ENCODE results near the gene NOXO1. TPM values are rescaled to one million over a fixed set of nuclear protein-coding genes. Genes with fewer than 3 reads are reported as not detected.

The NOXO1 gene
- polyA plus RNA-seq, 2 donors = 2.7 to 9.3 TPM

DNA sequence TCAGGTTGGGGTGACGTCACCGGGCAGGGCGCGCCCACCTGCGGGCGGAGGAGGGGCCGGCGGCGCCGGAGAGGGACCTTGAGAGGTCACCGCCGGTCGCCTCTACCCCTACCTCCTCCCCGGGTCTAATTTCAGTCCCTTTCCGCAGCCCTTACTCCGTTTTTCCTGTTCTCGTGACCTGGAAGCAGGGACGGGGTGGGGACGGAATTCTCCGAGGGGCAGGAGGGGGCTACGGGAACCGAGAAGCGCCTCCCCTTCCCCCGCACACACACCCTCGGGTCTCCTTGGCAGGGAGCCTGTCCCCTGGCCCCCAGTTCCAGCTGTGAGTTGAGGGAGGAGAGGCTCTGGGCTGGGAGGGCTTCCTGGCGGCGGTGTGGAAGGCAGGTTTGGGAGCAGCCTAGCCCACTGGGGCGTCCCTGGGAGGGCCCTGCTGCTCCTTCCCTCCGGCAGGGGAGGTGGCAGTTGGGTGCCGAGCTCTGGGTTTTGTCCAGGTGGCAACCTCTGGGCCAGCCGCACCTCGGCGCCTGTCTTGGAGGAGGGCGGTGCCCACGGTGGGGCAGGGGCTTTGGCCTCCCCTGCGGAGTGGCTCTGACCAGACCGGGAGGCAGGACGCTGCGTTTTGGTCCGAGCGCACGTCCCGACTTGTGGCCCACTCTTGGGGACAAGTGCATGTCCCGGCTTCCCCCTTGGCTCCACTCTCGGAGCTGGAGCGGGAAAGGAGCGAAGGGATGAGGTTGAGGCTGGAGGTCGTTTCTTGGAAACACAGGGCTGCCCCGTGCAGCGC lies 9.3 kb upstream of the NOXO1 start:
- Histone ChIP-seq H3K9me3 (ENCODE audit: control insufficient read depth in 2 of 2, insufficient read depth in 1 of 2, low read depth in 1 of 2, low read length in 1 of 2) (peaks cover 0 to 4% of the 10 kb centered on the region in 2 donors), H3K4me1 (ENCODE audit: control insufficient read depth in 2 of 2, insufficient read depth in 2 of 2, low read length in 1 of 2) (peaks cover 7 to 29% of the 10 kb centered on the region in 2 donors), H3K36me3 (ENCODE audit: control insufficient read depth in 2 of 2, insufficient read depth in 2 of 2, low read length in 1 of 2) (peaks cover 0 to 11% of the 10 kb centered on the region in 2 donors), H3K4me3 (ENCODE audit: low read depth in 1 of 2, low read length in 2 of 2) (peak overlapping the region; percentile 17 to 33), H3K27ac (ENCODE audit: low read depth in 2 of 2, low read length in 1 of 2) (peak overlapping the region in 1 of 2 donors; percentile 6), H3K27me3 (ENCODE audit: control insufficient read depth in 1 of 2, insufficient read depth in 2 of 2, low read length in 2 of 2) (peaks cover 0 to 18% of the 10 kb centered on the region in 2 donors)
- WGBS, 2 donors = 3 to 4% methylated on average over 43 to 50 of the region's 50 CpGs

DNA sequence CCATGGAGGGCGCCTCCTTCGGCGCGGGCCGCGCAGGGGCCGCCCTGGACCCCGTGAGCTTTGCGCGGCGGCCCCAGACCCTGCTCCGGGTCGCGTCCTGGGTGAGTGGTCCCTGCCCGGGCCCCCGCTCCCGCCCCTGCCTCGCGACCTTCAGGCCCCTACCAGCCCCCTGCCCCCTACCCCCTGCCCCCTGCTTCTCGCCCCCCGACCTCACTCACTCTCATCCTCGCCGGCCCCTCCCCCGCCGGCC lies 8.8 kb upstream of the NOXO1 start:
- no peak overlapping the region for H3K27ac ChIP-seq (ENCODE audit: low read depth in 2 of 2, low read length in 1 of 2)
- H3K4me3 ChIP-seq (ENCODE audit: low read depth in 1 of 2, low read length in 2 of 2) = peak overlapping the region; percentile 15 to 17
- peaks cover 8 to 33% of the 10 kb centered on the region in 2 donors for H3K4me1 ChIP-seq (ENCODE audit: control insufficient read depth in 2 of 2, insufficient read depth in 2 of 2, low read length in 1 of 2)
- peaks cover 0 to 4% of the 10 kb centered on the region in 2 donors for H3K9me3 ChIP-seq (ENCODE audit: control insufficient read depth in 2 of 2, insufficient read depth in 1 of 2, low read depth in 1 of 2, low read length in 1 of 2)
- 0 to 2% methylated on average over 4 to 25 of the region's 25 CpGs for WGBS, 2 donors
- peaks cover 0 to 12% of the 10 kb centered on the region in 2 donors for H3K36me3 ChIP-seq (ENCODE audit: control insufficient read depth in 2 of 2, insufficient read depth in 2 of 2, low read length in 1 of 2)
- H3K27me3 ChIP-seq (ENCODE audit: control insufficient read depth in 1 of 2, insufficient read depth in 2 of 2, low read length in 2 of 2) = peaks cover 0 to 18% of the 10 kb centered on the region in 2 donors

DNA sequence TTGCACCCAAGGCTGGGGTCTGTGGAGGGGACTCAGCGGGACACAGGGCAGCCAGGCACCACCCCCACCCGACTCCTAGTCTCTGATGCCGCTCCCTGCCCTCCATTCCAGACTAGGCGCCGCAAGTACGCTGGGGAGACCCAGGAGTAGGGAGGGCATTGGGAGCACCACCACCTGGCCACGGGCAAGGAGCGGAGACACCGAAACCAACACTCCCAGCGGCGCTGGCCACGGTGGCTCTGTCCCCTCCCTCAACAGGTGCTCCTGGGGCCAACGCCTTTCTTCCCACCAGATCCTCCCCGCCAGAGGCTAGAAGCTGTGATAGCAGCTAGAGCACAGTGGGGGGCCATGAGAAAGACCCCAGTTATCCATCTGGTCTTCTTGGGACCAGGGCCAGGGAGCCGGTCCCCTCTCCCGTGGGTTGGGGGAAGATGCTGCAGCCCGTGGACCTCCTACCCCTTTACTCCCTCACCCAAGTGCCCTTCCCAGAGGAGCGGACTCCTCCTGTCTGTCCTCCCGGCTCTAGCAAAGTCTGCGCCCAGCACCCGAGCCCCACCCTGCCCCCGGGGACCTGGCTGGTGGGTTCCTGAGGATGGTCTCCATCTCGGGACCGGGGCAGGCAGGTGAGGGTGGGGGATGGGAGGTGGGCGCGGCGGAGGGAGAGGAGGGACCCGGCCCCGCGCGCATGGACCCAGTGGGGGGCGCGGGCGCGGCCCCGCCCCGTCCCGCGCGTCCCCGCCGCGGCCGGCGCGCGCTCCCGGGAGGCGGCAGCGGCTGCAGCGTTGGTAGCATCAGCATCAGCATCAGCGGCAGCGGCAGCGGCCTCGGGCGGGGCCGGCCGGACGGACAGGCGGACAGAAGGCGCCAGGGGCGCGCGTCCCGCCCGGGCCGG lies 8.2 kb upstream of the NOXO1 start, which contains the start of gene SYNGR3:
Gene SYNGR3, plus strand, starts transcription at position 762 of the 892 bp plus-strand sequence. CDS start 133 bp downstream, outside the sequence.
- H3K27me3 ChIP-seq (ENCODE audit: control insufficient read depth in 1 of 2, insufficient read depth in 2 of 2, low read length in 2 of 2) = peaks cover 0 to 18% of the 10 kb centered on the region in 2 donors
- 5 to 6% methylated on average over 48 to 67 of the region's 67 CpGs for WGBS, 2 donors

DNA sequence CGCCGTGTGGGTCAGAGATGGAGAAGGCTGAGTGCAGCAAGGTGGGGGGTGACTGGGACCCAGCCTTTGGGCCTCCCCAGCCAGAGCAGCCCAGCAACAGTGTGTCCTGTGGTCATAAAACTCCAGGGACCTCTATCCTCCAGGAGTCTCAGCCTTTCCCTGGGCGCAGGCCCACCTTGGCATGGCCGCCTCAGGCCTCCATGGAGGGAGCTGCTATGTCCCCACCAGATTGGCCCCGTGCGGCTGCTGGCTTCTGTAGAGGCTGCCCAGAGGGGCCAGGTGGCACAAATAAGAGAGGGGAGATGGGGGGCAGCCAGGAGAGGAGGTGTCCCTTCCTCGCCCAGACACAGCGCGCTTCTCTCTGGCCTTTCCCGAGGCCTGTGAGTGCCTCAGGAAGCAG lies 5.9 kb upstream of the NOXO1 start:
- Histone ChIP-seq H3K36me3 (ENCODE audit: control insufficient read depth in 2 of 2, insufficient read depth in 2 of 2, low read length in 1 of 2) (peaks cover 0 to 12% of the 10 kb centered on the region in 2 donors), H3K9me3 (ENCODE audit: control insufficient read depth in 2 of 2, insufficient read depth in 1 of 2, low read depth in 1 of 2, low read length in 1 of 2) (peaks cover 0 to 4% of the 10 kb centered on the region in 2 donors), H3K27ac (ENCODE audit: low read depth in 2 of 2, low read length in 1 of 2) (no peak overlapping the region), H3K27me3 (ENCODE audit: control insufficient read depth in 1 of 2, insufficient read depth in 2 of 2, low read length in 2 of 2) (peaks cover 0 to 18% of the 10 kb centered on the region in 2 donors), H3K4me1 (ENCODE audit: control insufficient read depth in 2 of 2, insufficient read depth in 2 of 2, low read length in 1 of 2) (peaks cover 12 to 34% of the 10 kb centered on the region in 2 donors), H3K4me3 (ENCODE audit: low read depth in 1 of 2, low read length in 2 of 2) (no peak overlapping the region)
- 94 to 97% methylated on average over 7 to 10 of the region's 10 CpGs for WGBS, 2 donors

More for the DNA sequence above, 8.2 kb upstream of the NOXO1 start, which contains the start of gene SYNGR3:
- peaks cover 0 to 12% of the 10 kb centered on the region in 2 donors for H3K36me3 ChIP-seq (ENCODE audit: control insufficient read depth in 2 of 2, insufficient read depth in 2 of 2, low read length in 1 of 2)
- peaks cover 12 to 35% of the 10 kb centered on the region in 2 donors for H3K4me1 ChIP-seq (ENCODE audit: control insufficient read depth in 2 of 2, insufficient read depth in 2 of 2, low read length in 1 of 2)
- peak within 1 kb of the TSS; percentile 17 to 33 for H3K4me3 ChIP-seq (ENCODE audit: low read depth in 1 of 2, low read length in 2 of 2)
- H3K9me3 ChIP-seq (ENCODE audit: control insufficient read depth in 2 of 2, insufficient read depth in 1 of 2, low read depth in 1 of 2, low read length in 1 of 2) = peaks cover 0 to 4% of the 10 kb centered on the region in 2 donors
- H3K27ac ChIP-seq (ENCODE audit: low read depth in 2 of 2, low read length in 1 of 2) = peak within 1 kb of the TSS in 1 of 2 donors; percentile 6

- Histone ChIP-seq H3K36me3 (ENCODE audit: control insufficient read depth in 2 of 2, insufficient read depth in 2 of 2, low read length in 1 of 2) (peaks cover 0 to 12% of the 10 kb centered on the region in 2 donors), H3K4me1 (ENCODE audit: control insufficient read depth in 2 of 2, insufficient read depth in 2 of 2, low read length in 1 of 2) (peaks cover 5 to 27% of the 10 kb centered on the region in 2 donors), H3K27me3 (ENCODE audit: control insufficient read depth in 1 of 2, insufficient read depth in 2 of 2, low read length in 2 of 2) (peaks cover 0 to 22% of the 10 kb centered on the region in 2 donors), H3K4me3 (ENCODE audit: low read depth in 1 of 2, low read length in 2 of 2) (no peak overlapping the region), H3K27ac (ENCODE audit: low read depth in 2 of 2, low read length in 1 of 2) (peak overlapping the region in 1 of 2 donors; percentile 50), H3K9me3 (ENCODE audit: control insufficient read depth in 2 of 2, insufficient read depth in 1 of 2, low read depth in 1 of 2, low read length in 1 of 2) (no peaks in the 10 kb centered on the region)
- WGBS, 2 donors = 85 to 86% methylated on average over 14 of the region's 14 CpGs
Observed at GRCh38 chr16:1985466-1986150, 4.3 kb upstream of the NOXO1 start.

- peaks cover 5 to 35% of the 10 kb centered on the region in 2 donors for H3K4me1 ChIP-seq (ENCODE audit: control insufficient read depth in 2 of 2, insufficient read depth in 2 of 2, low read length in 1 of 2)
Observed at GRCh38 chr16:1984347-1985225, 3.3 kb upstream of the NOXO1 start.

GRCh38 chr16:1983544-1984346 lies 2.5 kb upstream of the NOXO1 start, which contains the start of gene GFER:
GFER (plus strand) TSS chr16:1984193; CDS start chr16:1984219, 26 bp downstream.
- WGBS, 2 donors = 0% methylated on average over 66 to 109 of the region's 109 CpGs
- Histone ChIP-seq H3K4me1 (ENCODE audit: control insufficient read depth in 2 of 2, insufficient read depth in 2 of 2, low read length in 1 of 2) (peaks cover 5 to 34% of the 10 kb centered on the region in 2 donors), H3K27me3 (ENCODE audit: control insufficient read depth in 1 of 2, insufficient read depth in 2 of 2, low read length in 2 of 2) (peaks cover 0 to 8% of the 10 kb centered on the region in 2 donors), H3K9me3 (ENCODE audit: control insufficient read depth in 2 of 2, insufficient read depth in 1 of 2, low read depth in 1 of 2, low read length in 1 of 2) (no peaks in the 10 kb centered on the region), H3K27ac (ENCODE audit: low read depth in 2 of 2, low read length in 1 of 2) (peak within 1 kb of the TSS; percentile 25 to 74), H3K4me3 (ENCODE audit: low read depth in 1 of 2, low read length in 2 of 2) (peak within 1 kb of the TSS; percentile 69 to 76), H3K36me3 (ENCODE audit: control insufficient read depth in 2 of 2, insufficient read depth in 2 of 2, low read length in 1 of 2) (peaks cover 0 to 13% of the 10 kb centered on the region in 2 donors)

More at GRCh38 chr16:1984347-1985225, 3.3 kb upstream of the NOXO1 start:
- WGBS, 2 donors = 9 to 14% methylated on average over 33 to 58 of the region's 58 CpGs
- H3K36me3 ChIP-seq (ENCODE audit: control insufficient read depth in 2 of 2, insufficient read depth in 2 of 2, low read length in 1 of 2) = peaks cover 0 to 12% of the 10 kb centered on the region in 2 donors
- peak overlapping the region; percentile 25 to 71 for H3K27ac ChIP-seq (ENCODE audit: low read depth in 2 of 2, low read length in 1 of 2)
- H3K27me3 ChIP-seq (ENCODE audit: control insufficient read depth in 1 of 2, insufficient read depth in 2 of 2, low read length in 2 of 2) = peaks cover 0 to 14% of the 10 kb centered on the region in 2 donors
- peak overlapping the region; percentile 69 to 76 for H3K4me3 ChIP-seq (ENCODE audit: low read depth in 1 of 2, low read length in 2 of 2)
- no peaks in the 10 kb centered on the region for H3K9me3 ChIP-seq (ENCODE audit: control insufficient read depth in 2 of 2, insufficient read depth in 1 of 2, low read depth in 1 of 2, low read length in 1 of 2)
